SK-N-DZ (cell line): ENCODE data around the gene GPR17. TPM values are rescaled to one million over a fixed set of nuclear protein-coding genes. Genes with fewer than 3 reads are reported as not detected.

Experiments used
- DNase-seq: peaks from one replicate; pipeline ENCODE4 v3.0.0-alpha.2; 2015; ENCODE audit warnings: low spot score
- polyA plus RNA-seq, 2 experiments: library from polyadenylated mRNA; depleted of rRNA; stranded (reverse); fragments of >200 nt; gene quantifications; 2 replicates each; pipeline ENCODE4 v1.2.3, GENCODE V29; 2014

Gene GPR17
- polyA plus RNA-seq (2014; cell fraction: cytosol; rRNA removed), result not detected in 2 replicates
- polyA plus RNA-seq (2014; cell fraction: nucleus; rRNA removed), result not detected in 2 replicates

- no peak for DNase-seq
These were observed at the start of gene GPR17 for GRCh38 chr2:127645395-127646291. Gene GPR17 (plus strand): TSS chr2:127646153. CDS start chr2:127650736, 4,583 bp downstream.

- DNase-seq, result no peak
These were observed 49.5 kb upstream of the GPR17 start for GRCh38 chr2:127596311-127597045.

- no peak for DNase-seq
These were observed 48.6 kb upstream of the GPR17 start for GRCh38 chr2:127597046-127597983.

GRCh38 chr2:127597984-127598380 is 48.0 kb upstream of the GPR17 start:
- no peak for DNase-seq

- no peak for DNase-seq
These were observed 47.2 kb upstream of the GPR17 start for GRCh38 chr2:127598711-127599110.

- DNase-seq, result no peak
These were observed 46.7 kb upstream of the GPR17 start for GRCh38 chr2:127599211-127599610.

GRCh38 chr2:127604986-127605385 is 41.0 kb upstream of the GPR17 start:
- DNase-seq, result no peak

- no peak for DNase-seq
These were observed 40.2 kb upstream of the GPR17 start for GRCh38 chr2:127605691-127606263.

- no peak for DNase-seq
These were observed 39.1 kb upstream of the GPR17 start for GRCh38 chr2:127606625-127607398.

GRCh38 chr2:127607399-127607908 is 38.5 kb upstream of the GPR17 start:
- DNase-seq, result no peak

GRCh38 chr2:127608061-127609030 is 37.6 kb upstream of the GPR17 start:
- no peak for DNase-seq

GRCh38 chr2:127609031-127609751 is 36.8 kb upstream of the GPR17 start:
- DNase-seq, result no peak

GRCh38 chr2:127609818-127610217 is 36.1 kb upstream of the GPR17 start:
- DNase-seq, result no peak

- DNase-seq, result no peak
These were observed 35.4 kb upstream of the GPR17 start for GRCh38 chr2:127610561-127610960.

GRCh38 chr2:127611076-127611925 is 34.7 kb upstream of the GPR17 start:
- DNase-seq, result no peak

- DNase-seq, result no peak
These were observed 33.7 kb upstream of the GPR17 start for GRCh38 chr2:127612111-127612822.

GRCh38 chr2:127614246-127614645 is 31.7 kb upstream of the GPR17 start:
- no peak for DNase-seq
